DOHH2 (cell line): Measurements from ENCODE around the gene CMKLR1.

Experiments used
- EZH2phosphoT487 ChIP-seq: fragments of 200-600 bp; sonication (generic); IDR thresholded peaks from 2 replicates; pipeline ENCODE4 v1.6.1; 2017; ENCODE audit warnings: borderline replicate concordance, mild to moderate bottlenecking, antibody characterized with exemption, low read length, moderate library complexity, mixed read lengths
- TF ChIP-seq, protein P1 (sequence below): fragments of 200-600 bp; sonication (generic); IDR thresholded peaks from one replicate; pipeline ENCODE4 v1.5.1; 2014; ENCODE audit warnings: antibody characterized with exemption, mild to moderate bottlenecking, low read depth, low read length; ENCODE audit not compliant: poor library complexity, severe bottlenecking

DNA sequence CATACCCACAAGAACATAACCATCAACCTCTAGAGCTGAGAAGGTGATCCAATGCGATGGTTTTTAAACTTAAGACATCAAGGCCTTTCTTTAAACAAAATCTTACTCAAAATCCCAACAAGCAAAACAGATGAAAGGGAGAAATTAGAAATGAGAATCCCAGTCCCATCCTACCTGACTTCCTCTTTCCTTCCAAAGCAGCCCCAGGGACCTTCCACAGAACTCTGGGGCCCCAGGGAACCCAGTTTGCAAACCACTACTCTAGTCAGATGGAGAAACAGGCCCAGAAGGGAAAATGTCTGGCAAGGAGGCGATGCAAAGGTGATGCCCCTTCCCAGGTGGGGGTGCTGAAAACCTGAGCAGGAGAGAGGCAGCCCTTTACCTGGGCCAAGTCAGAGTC is 29.0 kb upstream of the CMKLR1 start:
- TF ChIP-seq, protein P1, sequence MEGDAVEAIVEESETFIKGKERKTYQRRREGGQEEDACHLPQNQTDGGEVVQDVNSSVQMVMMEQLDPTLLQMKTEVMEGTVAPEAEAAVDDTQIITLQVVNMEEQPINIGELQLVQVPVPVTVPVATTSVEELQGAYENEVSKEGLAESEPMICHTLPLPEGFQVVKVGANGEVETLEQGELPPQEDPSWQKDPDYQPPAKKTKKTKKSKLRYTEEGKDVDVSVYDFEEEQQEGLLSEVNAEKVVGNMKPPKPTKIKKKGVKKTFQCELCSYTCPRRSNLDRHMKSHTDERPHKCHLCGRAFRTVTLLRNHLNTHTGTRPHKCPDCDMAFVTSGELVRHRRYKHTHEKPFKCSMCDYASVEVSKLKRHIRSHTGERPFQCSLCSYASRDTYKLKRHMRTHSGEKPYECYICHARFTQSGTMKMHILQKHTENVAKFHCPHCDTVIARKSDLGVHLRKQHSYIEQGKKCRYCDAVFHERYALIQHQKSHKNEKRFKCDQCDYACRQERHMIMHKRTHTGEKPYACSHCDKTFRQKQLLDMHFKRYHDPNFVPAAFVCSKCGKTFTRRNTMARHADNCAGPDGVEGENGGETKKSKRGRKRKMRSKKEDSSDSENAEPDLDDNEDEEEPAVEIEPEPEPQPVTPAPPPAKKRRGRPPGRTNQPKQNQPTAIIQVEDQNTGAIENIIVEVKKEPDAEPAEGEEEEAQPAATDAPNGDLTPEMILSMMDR: no peak
- TF ChIP-seq EZH2phosphoT487: no peak
